MG63 (cell line): ENCODE measurements around the gene ULBP2. TPM values are rescaled to one million over a fixed set of nuclear protein-coding genes. Genes with fewer than 3 reads are reported as not detected.
"Not testable (repeated sequence)": the region's sequence is repeated elsewhere in the genome, so short reads cannot be mapped to it uniquely, and the experiment has no call there.

ENCODE experiments used
- DNase-seq: peaks from one replicate; pipeline ENCODE4 v3.0.0-alpha.2; 2020
- H3K27me3 ChIP-seq: fragments of 250-450 bp; sonication (Bioruptor Pico); 2 replicates; pipeline ENCODE4 v1.5.1; 2020; ENCODE audit warnings: mild to moderate bottlenecking, moderate library complexity
- H3K36me3 ChIP-seq: fragments of 250-450 bp; sonication (Bioruptor Pico); 2 replicates; pipeline ENCODE4 v1.5.1; 2020; ENCODE audit warnings: mild to moderate bottlenecking, moderate library complexity
- H3K4me3 ChIP-seq: fragments of 250-450 bp; sonication (Bioruptor Pico); 2 replicates; pipeline ENCODE4 v1.5.1; 2020; ENCODE audit warnings: mild to moderate bottlenecking, moderate library complexity
- H3K9me3 ChIP-seq: fragments of 250-450 bp; sonication (Bioruptor Pico); 2 replicates; pipeline ENCODE4 v1.5.1; 2020; ENCODE audit warnings: mild to moderate bottlenecking, moderate library complexity
- total RNA-seq: library from RNA; depleted of rRNA; stranded (reverse); fragments of >200 nt; shearing (Covaris generic); gene quantifications from 2 replicates; pipeline ENCODE4 v1.2.3, GENCODE V29; 2014; ENCODE audit warnings: low replicate concordance

The ULBP2 gene
- total RNA-seq, 1 experiment from 2014 or later: 7.4 TPM

DNA sequence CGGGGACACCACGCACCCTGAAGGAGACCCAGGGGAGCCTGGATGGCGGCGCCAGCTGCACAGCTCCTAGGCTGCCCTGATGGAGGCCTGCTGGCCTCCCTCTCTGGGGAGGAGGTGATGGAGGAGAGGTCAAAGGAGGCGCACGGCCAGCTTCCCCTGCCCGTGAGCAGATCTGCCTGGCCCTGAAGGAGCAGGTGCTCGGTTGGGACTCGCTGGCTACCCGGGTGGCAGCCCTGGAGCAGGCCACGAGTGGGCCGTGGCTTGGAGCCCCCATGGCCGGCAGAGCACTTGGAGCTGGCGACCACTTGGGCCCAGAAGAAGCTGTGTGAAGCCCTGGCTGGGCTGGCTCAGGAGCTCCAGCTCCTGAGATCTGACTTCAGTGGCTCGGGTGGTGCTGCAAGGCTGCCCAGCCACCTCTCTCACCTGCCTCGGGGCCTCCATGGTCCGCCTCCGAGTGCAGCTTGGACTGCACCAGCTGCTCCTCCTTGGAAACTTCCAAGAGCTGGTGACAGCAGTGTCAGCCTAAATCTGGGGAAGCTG lies 36.4 kb upstream of the ULBP2 start:
- no peaks in the 10 kb centered on the region for H3K36me3 ChIP-seq
- H3K9me3 ChIP-seq: no peaks in the 10 kb centered on the region; the same call in 1 of the 2 replicates
- DNase-seq: no peak
- no peak overlapping the region for H3K4me3 ChIP-seq
- no peaks in the 10 kb centered on the region for H3K27me3 ChIP-seq

DNA sequence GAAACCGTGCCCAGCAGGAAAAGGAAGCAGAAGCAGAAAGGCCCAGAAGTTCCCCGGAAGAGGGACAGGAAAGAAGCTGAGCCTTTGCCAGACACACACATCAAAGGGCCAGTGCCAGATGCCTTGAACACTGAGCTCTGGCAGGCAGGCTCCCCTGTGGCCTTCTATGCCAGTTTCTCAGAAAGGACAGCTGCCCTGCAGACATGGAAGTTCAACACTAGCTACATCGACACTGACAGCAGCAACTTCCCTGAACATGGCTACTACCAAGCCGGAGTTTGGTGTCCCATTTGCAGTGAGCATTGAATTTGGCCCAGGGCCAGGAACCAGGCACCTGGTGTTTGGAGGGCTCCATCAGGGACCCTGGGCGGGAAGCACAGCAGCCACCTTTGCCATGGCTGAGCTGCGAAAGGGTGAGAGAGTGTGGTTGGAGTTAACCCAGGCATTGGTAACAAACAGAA lies 35.9 kb upstream of the ULBP2 start:
- H3K36me3 ChIP-seq: no peaks in the 10 kb centered on the region
- no peak for DNase-seq

DNA sequence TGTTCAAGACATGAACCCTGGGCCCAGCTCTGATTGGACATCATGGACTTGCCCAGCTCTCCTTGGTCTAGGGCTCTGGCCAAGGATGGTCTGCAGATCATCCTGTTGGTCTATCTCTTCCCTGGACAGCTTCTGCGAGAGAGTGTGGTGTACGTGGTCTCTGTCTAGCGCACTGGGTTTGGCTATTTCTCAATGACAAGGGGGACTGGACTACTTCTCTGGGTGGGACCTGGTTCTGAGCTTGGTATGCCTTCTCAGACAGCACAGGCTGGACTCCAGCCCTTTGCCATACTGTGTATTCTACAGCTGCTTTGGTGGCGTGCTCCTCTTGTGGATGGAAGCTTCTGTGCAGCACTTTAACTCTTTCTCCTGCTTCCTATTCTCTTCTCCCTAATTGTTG lies 35.4 kb upstream of the ULBP2 start:
- Histone ChIP-seq H3K4me3 (no peak overlapping the region), H3K36me3 (no peaks in the 10 kb centered on the region), H3K27me3 (no peaks in the 10 kb centered on the region), H3K9me3 (no peaks in the 10 kb centered on the region; the same call in 1 of the 2 replicates)
- no peak for DNase-seq

More for the DNA sequence above, 35.9 kb upstream of the ULBP2 start:
- H3K27me3 ChIP-seq: no peaks in the 10 kb centered on the region
- no peak overlapping the region for H3K4me3 ChIP-seq
- no peaks in the 10 kb centered on the region; the same call in 1 of the 2 replicates for H3K9me3 ChIP-seq

DNA sequence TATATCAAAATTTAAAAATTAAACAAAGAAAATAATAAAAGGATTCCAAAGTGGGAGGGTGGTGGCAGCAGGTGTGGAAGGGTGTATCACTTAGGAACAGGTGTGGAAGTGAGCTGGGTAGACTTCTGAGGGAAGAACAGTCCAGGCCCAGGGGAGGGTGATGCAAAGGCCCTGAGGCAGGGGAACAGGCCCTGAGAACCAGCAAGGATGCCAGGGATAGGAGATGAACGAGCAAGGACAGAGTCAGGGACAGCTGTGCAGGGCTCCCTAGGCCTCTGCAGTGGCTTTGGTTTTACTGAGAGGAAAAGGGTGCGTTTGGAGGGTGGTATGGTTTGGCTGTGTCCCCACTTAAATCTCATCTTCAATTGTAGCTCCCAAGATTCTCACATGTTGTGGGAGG lies 34.5 kb upstream of the ULBP2 start:
- H3K27me3 ChIP-seq: no peaks in the 10 kb centered on the region
- no peaks in the 10 kb centered on the region for H3K36me3 ChIP-seq
- H3K9me3 ChIP-seq: no peaks in the 10 kb centered on the region; the same call in 1 of the 2 replicates
- no peak overlapping the region for H3K4me3 ChIP-seq
- DNase-seq: no peak

DNA sequence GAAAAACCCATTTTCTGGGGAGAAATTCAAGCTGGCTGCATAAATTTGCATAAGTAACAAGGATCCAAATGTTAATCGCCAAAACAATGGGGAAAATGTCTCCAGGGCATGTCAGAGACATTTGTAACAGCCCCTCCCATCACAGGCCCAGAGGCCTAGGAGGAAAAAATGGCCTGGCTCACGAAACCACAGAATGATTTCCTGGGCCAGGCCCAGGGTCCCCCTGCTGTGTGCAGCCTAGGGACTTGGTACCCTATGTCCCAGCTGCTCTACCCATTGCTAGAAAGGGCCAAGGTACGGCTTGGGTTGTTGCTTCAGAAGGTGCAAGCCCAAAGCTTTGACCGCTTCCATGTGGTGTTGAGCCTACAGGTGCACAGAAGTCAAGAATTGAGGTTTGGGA lies 33.3 kb upstream of the ULBP2 start:
- DNase-seq, H3K4me3 ChIP-seq, H3K9me3 ChIP-seq, H3K27me3 ChIP-seq, H3K36me3 ChIP-seq: not testable (repeated sequence)

DNA sequence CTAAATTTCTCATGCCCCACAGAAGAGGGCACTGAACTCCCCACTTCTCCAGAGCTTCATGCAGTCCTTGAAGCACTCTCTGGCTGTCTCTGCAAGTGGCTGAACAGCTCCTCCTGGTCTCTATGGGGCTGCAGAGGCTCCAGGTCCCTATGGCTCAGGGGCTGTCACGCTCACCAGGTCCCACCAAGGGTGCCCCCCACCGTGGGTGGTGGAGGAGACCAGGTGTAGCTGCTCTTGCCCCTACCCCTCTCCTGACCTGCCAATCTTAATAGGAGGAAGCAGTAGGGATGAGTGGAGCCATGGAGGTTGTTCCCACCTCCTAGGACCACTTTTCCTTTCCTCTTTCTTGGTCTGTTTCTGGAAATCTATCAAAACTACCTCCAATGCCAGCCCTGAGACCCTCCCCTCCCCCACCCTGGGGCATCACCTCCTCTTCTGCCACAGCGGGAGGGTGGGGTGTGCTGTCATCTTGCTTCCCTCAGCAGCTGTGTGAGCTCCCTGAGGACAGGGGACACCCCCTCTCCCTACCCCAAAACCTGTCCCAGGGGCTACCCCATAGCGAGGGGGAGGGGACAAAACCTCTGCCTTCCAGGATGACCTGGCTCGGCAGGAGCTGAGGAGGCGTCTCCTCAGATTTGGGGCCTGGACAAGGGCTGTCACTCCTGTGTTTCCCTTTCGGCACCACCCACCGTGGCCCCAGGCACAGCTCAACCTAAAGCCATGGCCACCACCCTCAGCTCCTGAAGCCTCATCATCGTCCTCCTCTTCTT lies 31.9 kb upstream of the ULBP2 start:
- Histone ChIP-seq H3K27me3 (no peaks in the 10 kb centered on the region), H3K4me3 (no peak overlapping the region), H3K36me3 (no peaks in the 10 kb centered on the region), H3K9me3 (no peaks in the 10 kb centered on the region; the same call in 1 of the 2 replicates)
- DNase-seq: no peak

DNA sequence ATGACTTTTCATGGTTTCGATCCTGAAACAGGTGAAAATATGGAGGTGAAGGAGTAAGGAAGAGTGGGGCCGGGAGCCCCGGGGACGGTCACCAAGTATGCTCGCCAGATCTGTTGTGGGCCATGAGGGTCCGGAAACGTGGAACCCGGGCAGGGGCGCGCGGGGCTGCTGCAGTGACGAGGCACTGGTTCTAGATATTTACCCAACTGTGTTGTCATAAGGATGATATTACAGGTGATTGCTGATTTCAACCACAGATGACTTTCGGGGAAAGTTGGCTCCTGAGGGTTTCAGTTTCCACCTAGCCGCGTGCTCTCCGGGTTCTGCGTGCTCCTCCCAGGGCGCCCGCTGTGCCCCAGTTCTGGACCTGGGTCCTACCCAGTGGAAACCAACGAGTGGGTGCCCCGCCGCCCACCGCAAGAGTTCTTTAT lies 31.1 kb upstream of the ULBP2 start:
- Histone ChIP-seq H3K9me3 (no peaks in the 10 kb centered on the region; the same call in 1 of the 2 replicates), H3K27me3 (no peaks in the 10 kb centered on the region), H3K4me3 (no peak overlapping the region), H3K36me3 (no peaks in the 10 kb centered on the region)
- no peak for DNase-seq

DNA sequence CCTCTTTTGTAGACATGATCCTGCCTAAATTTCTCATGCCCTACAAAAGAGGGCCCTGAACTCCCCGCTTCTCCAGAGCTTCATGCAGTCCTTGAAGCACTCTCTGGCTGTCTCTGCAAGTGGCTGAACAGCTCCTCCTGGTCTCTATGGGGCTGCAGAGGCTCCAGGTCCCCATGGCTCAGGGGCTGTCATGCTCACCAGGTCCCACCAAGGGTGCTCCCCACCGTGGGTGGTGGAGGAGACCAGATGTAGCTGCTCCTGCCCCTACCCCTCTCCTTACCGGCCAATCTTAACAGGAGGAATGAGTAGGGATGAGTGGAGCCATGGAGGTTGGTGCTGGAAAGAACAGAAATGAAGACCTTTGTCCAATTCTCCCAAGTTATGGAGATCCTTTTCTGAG lies 29.1 kb upstream of the ULBP2 start:
- H3K4me3 ChIP-seq: not testable (repeated sequence)

DNA sequence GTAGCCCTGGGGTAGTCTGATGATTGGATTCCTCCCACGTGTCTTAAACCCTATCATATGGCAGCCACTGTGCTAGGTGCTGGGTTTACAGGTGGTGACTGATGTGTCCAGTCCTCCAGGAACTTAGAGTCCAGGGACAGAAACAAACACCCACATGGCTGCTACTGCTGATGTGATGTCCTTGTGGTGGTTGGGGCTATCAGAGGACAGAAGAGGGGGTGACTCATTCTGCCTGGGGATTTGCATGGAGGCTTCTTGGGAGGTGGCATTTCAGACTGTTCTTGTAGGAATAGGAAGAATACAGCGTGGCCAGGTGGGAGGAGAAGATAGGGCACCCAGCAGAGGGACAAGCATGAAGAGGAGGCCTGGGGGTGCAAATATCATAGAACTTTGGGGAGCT lies 28.7 kb upstream of the ULBP2 start:
- Histone ChIP-seq H3K36me3 (no peaks in the 10 kb centered on the region), H3K9me3 (no peaks in the 10 kb centered on the region; the same call in 1 of the 2 replicates), H3K4me3 (no peak overlapping the region), H3K27me3 (no peaks in the 10 kb centered on the region)
- DNase-seq: no peak

More for the DNA sequence above, 29.1 kb upstream of the ULBP2 start:
- DNase-seq, H3K36me3 ChIP-seq, H3K27me3 ChIP-seq, H3K9me3 ChIP-seq: not testable (repeated sequence)

DNA sequence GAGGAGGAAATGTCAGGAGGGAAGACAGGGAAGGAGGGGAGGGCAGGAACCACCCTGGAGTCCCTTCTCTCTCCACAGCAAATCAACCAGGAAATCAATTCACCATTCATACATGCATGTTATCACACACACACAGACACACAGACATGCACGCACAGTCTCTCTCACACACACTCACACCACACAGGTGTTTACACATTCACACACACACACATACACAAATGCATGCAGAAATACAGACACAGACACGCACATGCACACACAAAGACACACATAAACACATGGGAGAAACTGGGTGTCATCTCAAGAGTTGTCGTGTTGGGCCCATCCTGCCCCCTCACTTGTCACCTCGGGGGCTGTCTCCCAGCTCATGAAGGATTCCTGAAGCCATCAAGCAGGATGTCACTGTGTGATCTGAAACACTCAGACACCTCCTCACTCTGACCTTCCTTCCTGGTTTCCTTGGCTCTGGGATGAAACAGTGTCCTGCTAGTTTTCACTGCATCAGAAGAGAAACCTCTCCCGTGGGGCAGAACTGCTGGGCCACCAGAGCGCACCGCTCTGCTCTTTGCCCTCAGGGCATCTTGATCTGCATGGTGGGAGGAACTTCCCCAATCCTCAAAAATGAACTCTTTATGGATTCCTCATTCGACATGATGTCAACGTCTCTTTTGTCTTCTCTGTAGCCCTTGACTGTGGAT lies 28.1 kb upstream of the ULBP2 start:
- Histone ChIP-seq H3K36me3 (no peaks in the 10 kb centered on the region), H3K4me3 (no peak overlapping the region), H3K9me3 (no peaks in the 10 kb centered on the region), H3K27me3 (no peaks in the 10 kb centered on the region)
- DNase-seq: no peak

DNA sequence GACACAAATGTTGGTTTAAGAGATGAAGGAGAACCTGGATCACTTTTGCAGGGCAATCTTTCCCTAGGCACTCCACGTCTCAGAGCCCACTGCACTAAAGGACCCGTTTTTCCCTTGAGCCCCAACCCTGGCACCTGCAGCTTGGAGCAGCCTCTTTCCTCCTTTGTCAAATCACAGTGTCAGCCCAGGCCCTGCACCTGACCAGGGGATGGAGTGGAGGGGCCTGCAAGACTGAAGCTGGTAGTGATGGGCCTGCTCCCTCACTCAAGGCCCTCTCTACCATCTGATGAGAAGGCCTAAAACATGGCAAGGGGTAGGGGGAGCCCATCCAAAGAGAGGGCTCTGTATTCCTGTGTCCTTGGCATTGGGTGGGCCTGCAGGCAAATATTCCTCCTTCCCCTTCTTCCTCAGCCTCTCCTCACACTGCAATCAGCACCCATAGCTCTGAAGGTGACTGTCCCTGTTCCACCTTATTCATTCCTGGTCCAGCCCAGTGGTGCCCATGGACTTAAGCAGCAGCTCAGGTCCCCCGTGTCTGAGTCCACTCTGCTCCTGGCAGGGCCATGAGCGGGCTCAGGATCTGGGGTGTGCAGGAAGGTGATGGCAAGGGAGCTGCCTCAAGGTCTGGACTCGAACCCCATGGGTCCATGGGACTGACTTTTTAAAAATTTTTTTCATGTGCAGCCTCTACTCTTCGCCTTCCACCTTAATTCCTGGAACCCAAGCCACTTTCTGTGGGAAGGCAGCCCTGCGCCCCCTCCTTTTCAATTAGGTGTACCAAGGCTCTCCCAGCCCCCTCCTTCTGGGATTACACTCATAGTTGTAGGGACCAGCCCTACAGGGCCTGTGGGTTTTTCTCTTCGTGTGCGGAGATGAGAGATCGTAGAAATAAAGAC lies 25.6 kb upstream of the ULBP2 start:
- Histone ChIP-seq H3K9me3 (no peaks in the 10 kb centered on the region), H3K27me3 (no peaks in the 10 kb centered on the region), H3K36me3 (no peaks in the 10 kb centered on the region), H3K4me3 (no peak overlapping the region)
- DNase-seq: no peak

DNA sequence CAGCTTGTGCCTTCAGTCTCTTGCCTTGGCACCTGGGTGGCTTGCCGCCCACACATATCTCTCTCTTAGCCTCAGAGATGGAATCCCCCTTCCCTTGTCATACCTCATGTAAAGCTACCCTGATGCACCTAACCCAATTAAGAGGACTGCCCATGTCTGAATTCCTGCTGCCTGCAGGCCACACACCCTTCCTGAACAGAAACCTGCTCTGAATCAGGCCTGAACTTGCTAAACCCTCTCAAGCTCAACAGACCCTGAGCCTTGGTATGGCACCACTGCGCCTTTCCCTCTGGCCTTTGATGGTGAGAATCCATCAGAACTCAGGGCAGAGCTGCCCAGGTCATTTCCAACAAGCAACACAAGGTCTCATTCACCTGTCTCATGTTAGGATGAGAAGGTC lies 24.1 kb upstream of the ULBP2 start:
- Histone ChIP-seq H3K4me3 (no peak overlapping the region), H3K27me3 (no peaks in the 10 kb centered on the region), H3K9me3 (no peaks in the 10 kb centered on the region), H3K36me3 (no peaks in the 10 kb centered on the region)
- DNase-seq: no peak

DNA sequence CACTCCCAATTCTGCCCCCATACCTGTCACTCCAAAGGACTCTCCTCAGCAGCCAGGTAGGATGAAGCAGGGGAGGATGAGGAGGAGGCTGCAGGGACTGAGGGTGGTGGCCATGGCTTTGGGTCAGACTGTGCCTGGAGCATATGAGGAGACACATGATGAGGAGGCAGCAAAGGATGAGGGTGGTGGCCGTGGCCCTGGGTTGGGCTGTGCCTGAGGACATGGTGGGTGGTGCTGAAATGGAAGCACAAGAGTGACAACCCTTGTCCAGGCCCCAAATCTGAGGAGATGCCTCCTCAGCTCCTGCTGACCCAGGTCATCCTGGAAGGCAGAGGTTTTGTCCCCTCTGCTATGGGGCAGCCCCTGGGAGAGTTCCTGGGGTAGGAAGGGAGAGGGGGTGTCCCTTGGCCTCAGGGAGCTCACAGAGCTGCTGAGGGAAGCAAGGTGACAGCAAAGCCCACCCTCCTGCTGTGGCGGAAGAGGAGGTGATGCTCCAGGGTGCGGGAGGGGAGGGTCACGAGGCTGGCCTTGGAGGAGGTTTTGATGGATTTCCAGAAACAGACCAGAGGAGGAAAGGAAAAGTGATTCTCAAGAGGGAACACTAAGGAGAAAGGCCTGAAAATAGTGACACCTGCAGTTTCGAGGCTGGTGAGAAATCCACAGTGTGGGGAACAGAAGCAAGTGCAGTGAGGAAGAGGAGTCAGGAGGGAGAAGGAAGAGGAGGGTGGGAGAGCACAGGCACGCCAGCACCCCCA lies 23.5 kb upstream of the ULBP2 start:
- no peak for DNase-seq
- Histone ChIP-seq H3K9me3 (no peaks in the 10 kb centered on the region), H3K4me3 (no peak overlapping the region), H3K36me3 (no peaks in the 10 kb centered on the region), H3K27me3 (no peaks in the 10 kb centered on the region)

DNA sequence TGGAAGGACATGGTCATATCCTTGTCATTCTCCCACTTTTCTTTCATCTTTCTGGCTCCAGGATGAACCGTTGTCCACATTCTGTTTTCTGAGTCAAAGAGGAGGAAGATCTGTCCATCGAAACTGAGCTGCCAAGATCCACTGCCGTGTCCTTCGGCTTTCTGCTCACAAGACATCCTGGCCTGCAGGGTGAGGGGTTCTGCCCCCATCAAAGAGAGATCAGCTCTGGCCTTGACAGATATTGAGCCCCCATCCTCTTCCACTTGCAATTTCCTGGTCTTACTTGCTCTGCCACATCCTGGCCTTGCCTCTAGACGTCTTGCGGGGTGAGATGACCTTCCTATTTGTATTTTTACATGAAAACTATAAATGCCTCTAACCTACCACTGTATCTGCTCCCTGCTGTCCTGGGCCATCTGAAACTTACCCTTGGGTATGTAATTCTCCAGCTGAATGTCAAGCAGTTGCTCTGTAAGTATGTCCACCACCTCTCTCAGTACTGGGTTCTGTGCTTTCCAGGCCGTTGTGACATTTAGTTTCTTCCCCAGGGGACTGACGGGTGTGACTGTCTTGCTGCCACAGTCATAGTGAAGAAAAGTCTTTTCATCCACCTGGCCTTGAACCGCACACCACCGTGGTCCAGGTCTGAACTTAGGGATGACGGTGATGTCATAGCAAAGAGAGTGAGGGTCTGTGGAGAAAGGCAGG lies 22.5 kb upstream of the ULBP2 start:
- not testable (repeated sequence) for H3K9me3 ChIP-seq, H3K36me3 ChIP-seq, H3K4me3 ChIP-seq, DNase-seq, H3K27me3 ChIP-seq

DNA sequence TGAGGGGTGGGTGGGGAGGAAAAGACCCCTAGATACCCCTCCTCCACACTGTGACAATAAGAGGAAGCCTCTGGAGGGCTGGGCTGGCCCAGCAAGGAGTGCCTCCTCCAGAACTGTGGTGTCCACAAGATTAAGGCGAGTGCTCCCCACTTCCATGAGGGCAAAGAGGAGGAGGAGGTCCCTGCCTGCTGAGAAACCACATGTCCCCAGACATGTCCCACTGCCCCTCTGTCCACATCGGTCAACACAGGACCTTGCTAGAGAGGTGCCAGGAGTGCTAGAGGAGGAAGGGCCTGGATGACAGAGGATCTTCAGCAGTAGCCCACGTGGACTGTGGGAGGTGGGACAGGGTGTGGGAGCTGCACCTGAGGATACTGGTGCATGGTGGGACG lies 22.0 kb upstream of the ULBP2 start:
- no peaks in the 10 kb centered on the region for H3K36me3 ChIP-seq
- H3K27me3 ChIP-seq: no peaks in the 10 kb centered on the region
- no peak for DNase-seq
- H3K4me3 ChIP-seq: no peak overlapping the region
- H3K9me3 ChIP-seq: no peaks in the 10 kb centered on the region
